Measurements from ENCODE around the gene PTPRD.

Gene PTPRD

GRCh38 chr9:8734760-8735159, 1878.0 kb downstream of the PTPRD start:
- TF ChIP-seq CTCF (IDR thresholded peaks at IDR 0.05; ENCODE audit: insufficient read depth, missing control alignments): no peak
- DNase-seq (ENCODE audit: insufficient read length, low spot score): no peak

GRCh38 chr9:8733131-8733954, 1879.5 kb downstream of the PTPRD start:
- TF ChIP-seq CTCF (IDR thresholded peaks at IDR 0.05; ENCODE audit: insufficient read depth, missing control alignments): no peak
- peak; percentile 67 for FAIRE-seq
- peak; percentile 18 for DNase-seq (ENCODE audit: insufficient read length, low spot score)

More at GRCh38 chr9:8734760-8735159, 1878.0 kb downstream of the PTPRD start:
- FAIRE-seq: no peak

- FAIRE-seq (no peak), DNase-seq (ENCODE audit: insufficient read length, low spot score) (no peak)
- TF ChIP-seq CTCF (IDR thresholded peaks at IDR 0.05; ENCODE audit: insufficient read depth, missing control alignments): no peak
These were observed 1880.3 kb downstream of the PTPRD start for GRCh38 chr9:8732367-8733075.

- no peak for FAIRE-seq
- no peak for DNase-seq (ENCODE audit: insufficient read length, low spot score)
- no peak for TF ChIP-seq CTCF (IDR thresholded peaks at IDR 0.05; ENCODE audit: insufficient read depth, missing control alignments)
These were observed 1882.2 kb downstream of the PTPRD start for GRCh38 chr9:8730618-8731017.

- FAIRE-seq (no peak), DNase-seq (ENCODE audit: insufficient read length, low spot score) (no peak)
- TF ChIP-seq CTCF (IDR thresholded peaks at IDR 0.05; ENCODE audit: insufficient read depth, missing control alignments): no peak
These were observed 1883.9 kb downstream of the PTPRD start for GRCh38 chr9:8728910-8729309.

GRCh38 chr9:8727191-8727590, 1885.6 kb downstream of the PTPRD start:
- no peak for FAIRE-seq
- no peak for TF ChIP-seq CTCF (IDR thresholded peaks at IDR 0.05; ENCODE audit: insufficient read depth, missing control alignments)
- DNase-seq (ENCODE audit: insufficient read length, low spot score): no peak

- FAIRE-seq (no peak), DNase-seq (ENCODE audit: insufficient read length, low spot score) (no peak)
- TF ChIP-seq CTCF (IDR thresholded peaks at IDR 0.05; ENCODE audit: insufficient read depth, missing control alignments): no peak
These were observed 1886.1 kb downstream of the PTPRD start for GRCh38 chr9:8726692-8727091.
